Osteocyte (in vitro differentiated cells): ENCODE data around the gene LYPD3. TPM values are rescaled to one million over a fixed set of nuclear protein-coding genes. Genes with fewer than 3 reads are reported as not detected.

Experiments used
- DNase-seq: peaks from one replicate; pipeline ENCODE4 v3.0.0; 2021; ENCODE audit warnings: mixed read lengths; ENCODE audit not compliant: unreplicated experiment; ENCODE audit errors: extremely low spot score
- H3K27ac Mint-ChIP-seq: one replicate; pipeline ENCODE4 v1.8.0; 2021; ENCODE audit warnings: mild to moderate bottlenecking, mixed read lengths; ENCODE audit not compliant: unreplicated experiment
- H3K27me3 Mint-ChIP-seq: one replicate; pipeline ENCODE4 v1.8.0; 2021; ENCODE audit warnings: mixed read lengths; ENCODE audit not compliant: unreplicated experiment
- H3K36me3 Mint-ChIP-seq: one replicate; pipeline ENCODE4 v1.8.0; 2021; ENCODE audit warnings: mixed read lengths; ENCODE audit not compliant: unreplicated experiment
- H3K4me1 Mint-ChIP-seq: one replicate; pipeline ENCODE4 v1.8.0; 2021; ENCODE audit warnings: mixed read lengths; ENCODE audit not compliant: unreplicated experiment
- H3K4me3 Mint-ChIP-seq: one replicate; pipeline ENCODE4 v1.8.0; 2021; ENCODE audit warnings: mild to moderate bottlenecking, moderate library complexity, mixed read lengths; ENCODE audit not compliant: unreplicated experiment
- H3K9me3 Mint-ChIP-seq: one replicate; pipeline ENCODE4 v1.8.0; 2021; ENCODE audit warnings: mixed read lengths; ENCODE audit not compliant: unreplicated experiment
- CTCF ChIP-seq: fragments of 200-600 bp; sonication (generic); IDR thresholded peaks from 2 replicates; pipeline ENCODE4 v1.5.0; 2021; ENCODE audit warnings: antibody characterized with exemption, mild to moderate bottlenecking, moderate library complexity
- total RNA-seq: library from RNA; stranded (reverse); gene quantifications from 2 replicates; pipeline ENCODE4 v1.2.1, GENCODE V29; 2021

Gene LYPD3
- total RNA-seq, 1 donor from 2014 or later = 0.27 TPM

GRCh38 chr19:43480574-43480973 is 15.2 kb upstream of the LYPD3 start:
- no peak for DNase-seq
- no peak overlapping the region for H3K27ac Mint-ChIP-seq
- no peaks in the 10 kb centered on the region for H3K36me3 Mint-ChIP-seq
- H3K27me3 Mint-ChIP-seq = no peaks in the 10 kb centered on the region
- H3K4me3 Mint-ChIP-seq = no peak overlapping the region
- no peaks in the 10 kb centered on the region for H3K9me3 Mint-ChIP-seq
- TF ChIP-seq CTCF = no peak
- H3K4me1 Mint-ChIP-seq = peaks cover 7% of the 10 kb centered on the region

GRCh38 chr19:43479961-43480561 is 14.7 kb upstream of the LYPD3 start:
- no peak overlapping the region for H3K27ac Mint-ChIP-seq

DNA sequence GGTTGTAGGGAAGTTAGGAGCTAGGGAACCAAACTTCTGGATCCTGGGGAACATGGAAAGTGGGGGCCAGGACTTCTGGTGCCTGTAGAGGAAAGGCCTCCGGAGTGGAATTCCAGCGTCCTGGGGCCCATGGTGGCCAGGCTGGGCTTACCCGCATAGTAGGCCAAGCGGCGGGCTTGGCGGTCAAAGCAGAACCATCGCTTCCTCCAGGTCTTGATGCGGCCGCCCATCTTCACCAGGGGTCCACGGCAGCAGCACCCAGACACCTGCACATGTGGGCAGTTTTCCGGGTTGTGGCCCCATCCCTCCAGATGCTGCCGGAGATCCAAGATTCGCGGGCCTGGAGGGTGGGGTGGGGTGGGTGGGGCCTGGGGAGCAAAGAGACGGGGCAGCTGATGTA is 13.8 kb upstream of the LYPD3 start:
- Mint-ChIP-seq H3K4me3 (no peak overlapping the region), H3K36me3 (no peaks in the 10 kb centered on the region), H3K9me3 (no peaks in the 10 kb centered on the region), H3K4me1 (peaks cover 13% of the 10 kb centered on the region), H3K27ac (no peak overlapping the region), H3K27me3 (no peaks in the 10 kb centered on the region)
- no peak for DNase-seq
- TF ChIP-seq CTCF = no peak

More at GRCh38 chr19:43479961-43480561, 14.7 kb upstream of the LYPD3 start:
- Mint-ChIP-seq H3K27me3 (no peaks in the 10 kb centered on the region), H3K9me3 (no peaks in the 10 kb centered on the region), H3K4me1 (peaks cover 11% of the 10 kb centered on the region), H3K4me3 (no peak overlapping the region), H3K36me3 (no peaks in the 10 kb centered on the region)
- no peak for TF ChIP-seq CTCF
- DNase-seq = no peak

- no peak overlapping the region for H3K4me3 Mint-ChIP-seq
- no peak for TF ChIP-seq CTCF
- H3K9me3 Mint-ChIP-seq = no peaks in the 10 kb centered on the region
- H3K4me1 Mint-ChIP-seq = peaks cover 13% of the 10 kb centered on the region
- no peaks in the 10 kb centered on the region for H3K36me3 Mint-ChIP-seq
- DNase-seq = no peak
- no peaks in the 10 kb centered on the region for H3K27me3 Mint-ChIP-seq
- H3K27ac Mint-ChIP-seq = no peak overlapping the region
Observed at GRCh38 chr19:43478323-43478722, 12.9 kb upstream of the LYPD3 start.

DNA sequence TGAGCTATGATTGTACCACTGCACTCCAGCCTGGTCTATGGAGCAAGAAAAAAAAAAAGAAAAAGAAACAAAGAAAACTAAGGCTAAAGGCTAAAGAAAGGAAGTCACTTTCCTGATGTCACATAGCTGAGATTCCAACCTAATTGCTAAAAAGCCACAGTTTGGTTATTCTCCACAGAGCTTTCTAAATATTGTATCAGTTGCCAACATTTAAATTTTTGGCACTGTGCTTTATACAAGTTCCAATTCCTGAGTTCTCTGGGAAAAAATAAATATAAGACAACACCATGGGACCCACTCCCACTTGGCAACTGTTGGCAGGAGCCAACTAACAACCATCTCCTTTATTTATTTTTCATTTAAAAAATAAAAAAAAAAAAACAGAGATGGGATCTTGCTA is 11.2 kb upstream of the LYPD3 start:
- Mint-ChIP-seq H3K27ac (no peak overlapping the region), H3K4me1 (peaks cover 13% of the 10 kb centered on the region), H3K9me3 (no peaks in the 10 kb centered on the region), H3K27me3 (no peaks in the 10 kb centered on the region), H3K4me3 (no peak overlapping the region), H3K36me3 (no peaks in the 10 kb centered on the region)
- no peak for DNase-seq
- TF ChIP-seq CTCF = no peak
